Peyer's patch (tissue), 4 donors: Measurements from ENCODE around the gene OR52L1.

Experiments used
- CTCF ChIP-seq, 6 experiments: fragments of 450-650 bp in 4 of 6; fragments of 200-600 bp in 2 of 6; sonication (generic) in 1 of 6; IDR thresholded peaks; one replicate each; pipeline ENCODE4 v1.5.1; 2017 to 2019; ENCODE audit warnings: antibody characterized with exemption in 6 of 6, mild to moderate bottlenecking in 3 of 6, moderate library complexity in 1 of 6
- POLR2A ChIP-seq, 2 donors: fragments of 450-650 bp; IDR thresholded peaks; one replicate each; pipeline ENCODE4 v1.5.1; 2017; ENCODE audit warnings: antibody characterized with exemption in 2 of 2, mild to moderate bottlenecking in 2 of 2, moderate library complexity in 2 of 2

GRCh38 chr11:6012035-6012668 lies 25.4 kb upstream of the OR52L1 start:
- TF ChIP-seq CTCF (IDR thresholded peaks at IDR 0.05) = no peak
- TF ChIP-seq POLR2A (IDR thresholded peaks at IDR 0.05) = no peak
